ENCODE data around the gene CFHR5. TPM values are rescaled to one million over a fixed set of nuclear protein-coding genes. Genes with fewer than 3 reads are reported as not detected.
"Not testable (repeated sequence)": the region's sequence is repeated elsewhere in the genome, so short reads cannot be mapped to it uniquely, and the experiment has no call there.

CFHR5 gene
- not detected for total RNA-seq

DNA sequence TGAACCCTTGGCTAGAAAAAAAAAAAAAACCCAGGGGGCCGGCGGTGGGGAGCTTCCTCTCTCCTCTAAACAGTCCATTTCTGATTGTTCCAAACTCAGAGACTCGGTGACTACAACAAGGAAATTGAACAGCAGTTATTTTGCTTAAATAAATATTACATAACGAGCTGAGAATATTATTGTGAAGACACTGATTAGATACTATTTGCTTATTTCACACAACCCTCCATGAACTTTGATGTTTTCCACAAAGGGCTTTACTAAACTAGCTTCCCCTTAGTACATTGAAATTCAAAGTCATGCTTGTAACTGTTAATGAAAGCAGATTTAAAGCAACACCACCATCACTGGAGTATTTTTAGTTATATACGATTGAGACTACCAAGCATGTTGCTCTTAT is at the start of gene CFHR5:
Gene CFHR5 (plus strand): TSS at position 279 of the 400 bp plus-strand sequence. CDS start 109 bp downstream, at position 388.
- H3K27me3 Mint-ChIP-seq = no peaks in the 10 kb centered on the region
- POLR2A ChIA-PET = no interaction called here

DNA sequence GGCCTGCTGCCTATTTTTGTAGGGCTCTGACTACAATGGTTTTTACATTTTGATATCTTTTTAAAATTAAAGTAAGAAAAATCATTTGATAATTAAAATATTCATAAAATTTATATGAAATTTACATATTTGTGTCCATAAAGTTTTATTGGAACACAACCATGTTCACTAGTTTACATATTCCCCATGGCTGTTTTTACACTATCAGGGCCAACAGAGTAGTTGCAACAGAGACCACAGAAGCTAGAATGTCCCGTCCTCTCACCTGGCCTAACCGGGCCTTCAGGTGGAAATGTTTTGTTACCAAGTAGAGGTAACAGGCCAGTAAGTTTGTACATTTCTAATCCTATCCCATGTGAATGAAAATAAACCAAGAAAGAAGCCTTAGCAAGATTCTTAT is 44.5 kb upstream of the CFHR5 start:
- H3K27me3 Mint-ChIP-seq; DNase-seq; H3K9me3 Mint-ChIP-seq; H3K27ac Mint-ChIP-seq; CTCF ChIA-PET; POLR2A ChIA-PET; H3K4me1 Mint-ChIP-seq; H3K36me3 Mint-ChIP-seq (ENCODE audit: low read depth); H3K4me3 Mint-ChIP-seq: not testable (repeated sequence)

More for the DNA sequence above, at the start of gene CFHR5:
- Mint-ChIP-seq H3K4me3 (no peak within 1 kb of the TSS), H3K27ac (no peak within 1 kb of the TSS), H3K36me3 (ENCODE audit: low read depth) (no peaks in the 10 kb centered on the region), H3K4me1 (no peaks in the 10 kb centered on the region), H3K9me3 (no peaks in the 10 kb centered on the region)
- no peak for DNase-seq
- CTCF ChIA-PET = no interaction called here

DNA sequence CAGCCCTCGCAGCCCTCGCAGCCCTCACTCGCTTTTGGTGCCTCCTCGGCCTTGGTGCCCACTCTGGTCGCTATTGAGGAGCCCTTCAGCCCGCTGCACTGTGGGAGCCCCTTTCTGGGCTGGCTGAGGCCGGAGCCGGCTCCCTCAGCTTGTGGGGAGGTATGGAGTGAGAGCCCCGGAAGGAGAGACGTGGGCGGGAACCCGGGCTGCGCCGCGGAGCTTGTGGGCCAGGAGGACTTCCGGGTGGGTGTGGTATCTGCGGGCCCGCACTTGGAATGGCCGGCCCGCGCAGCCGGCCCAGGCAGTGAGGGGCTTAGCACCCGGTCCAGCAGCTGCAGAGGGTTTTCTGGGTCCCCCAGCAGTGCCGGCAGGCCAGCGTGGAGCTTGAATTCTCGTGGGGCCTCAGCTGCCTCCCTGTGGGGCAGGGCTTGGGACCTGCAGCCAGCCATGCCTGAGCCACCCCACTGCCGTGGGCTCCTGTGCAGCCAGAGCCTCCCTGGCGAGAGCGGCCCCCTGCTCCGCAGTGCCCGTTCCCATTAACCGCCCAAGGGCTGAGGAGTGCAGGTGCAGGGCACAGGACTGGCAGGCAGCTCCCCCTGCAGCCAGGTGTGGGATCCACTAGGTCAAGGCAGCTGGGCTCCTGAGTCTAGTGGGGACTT is 43.7 kb upstream of the CFHR5 start:
- H3K27ac Mint-ChIP-seq = no peak overlapping the region
- DNase-seq = no peak
- H3K4me1 Mint-ChIP-seq = no peaks in the 10 kb centered on the region
- POLR2A ChIA-PET = no interaction called here
- H3K27me3 Mint-ChIP-seq = no peaks in the 10 kb centered on the region
- CTCF ChIA-PET = no interaction called here
- no peaks in the 10 kb centered on the region for H3K36me3 Mint-ChIP-seq (ENCODE audit: low read depth)
- H3K4me3 Mint-ChIP-seq = no peak overlapping the region
- no peaks in the 10 kb centered on the region for H3K9me3 Mint-ChIP-seq

DNA sequence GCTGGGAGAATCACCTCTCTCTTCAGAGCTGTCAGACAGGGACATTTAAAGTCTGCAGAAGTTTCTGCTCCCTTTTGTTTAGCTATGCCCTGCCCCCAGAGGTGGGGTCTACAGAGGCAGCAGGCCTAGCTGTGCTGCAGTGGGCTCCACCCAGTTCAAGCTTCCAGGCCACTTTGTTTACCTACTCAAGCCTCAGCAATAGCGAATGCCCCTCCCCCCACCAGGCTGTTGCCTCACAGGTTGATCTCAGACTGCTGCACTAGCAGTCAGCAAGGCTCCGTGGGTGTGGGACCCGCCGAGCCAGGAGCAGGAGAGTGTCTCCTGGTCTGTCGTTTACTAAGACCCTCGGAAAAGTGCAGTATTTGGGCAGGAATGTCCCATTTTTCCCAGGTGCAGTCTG is 35.9 kb upstream of the CFHR5 start:
- H3K9me3 Mint-ChIP-seq; POLR2A ChIA-PET; H3K27me3 Mint-ChIP-seq; DNase-seq; H3K27ac Mint-ChIP-seq; H3K36me3 Mint-ChIP-seq (ENCODE audit: low read depth); H3K4me3 Mint-ChIP-seq; CTCF ChIA-PET; H3K4me1 Mint-ChIP-seq: not testable (repeated sequence)

DNA sequence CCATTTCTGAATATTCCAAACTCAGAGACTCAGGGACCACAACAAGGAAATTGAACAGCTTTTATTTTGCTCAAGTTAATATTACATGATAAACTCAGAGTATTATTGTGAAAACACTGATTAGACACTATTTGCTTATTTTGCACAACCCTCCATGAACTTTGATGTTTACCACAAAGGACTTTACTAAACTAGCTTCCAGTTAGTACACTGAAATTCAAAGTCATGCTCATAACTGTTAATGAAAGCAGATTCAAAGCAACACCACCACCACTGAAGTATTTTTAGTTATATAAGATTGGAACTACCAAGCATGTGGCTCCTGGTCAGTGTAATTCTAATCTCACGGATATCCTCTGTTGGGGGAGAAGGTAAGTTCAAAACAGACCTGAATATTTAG is 33.8 kb upstream of the CFHR5 start, which contains the start of gene CFHR2:
Gene CFHR2 (plus strand): TSS at position 171 of the 400 bp plus-strand sequence. CDS start 143 bp downstream, at position 314.
- DNase-seq; H3K36me3 Mint-ChIP-seq (ENCODE audit: low read depth); H3K4me1 Mint-ChIP-seq; H3K9me3 Mint-ChIP-seq; H3K27ac Mint-ChIP-seq; POLR2A ChIA-PET; H3K27me3 Mint-ChIP-seq; CTCF ChIA-PET; H3K4me3 Mint-ChIP-seq: not testable (repeated sequence)

DNA sequence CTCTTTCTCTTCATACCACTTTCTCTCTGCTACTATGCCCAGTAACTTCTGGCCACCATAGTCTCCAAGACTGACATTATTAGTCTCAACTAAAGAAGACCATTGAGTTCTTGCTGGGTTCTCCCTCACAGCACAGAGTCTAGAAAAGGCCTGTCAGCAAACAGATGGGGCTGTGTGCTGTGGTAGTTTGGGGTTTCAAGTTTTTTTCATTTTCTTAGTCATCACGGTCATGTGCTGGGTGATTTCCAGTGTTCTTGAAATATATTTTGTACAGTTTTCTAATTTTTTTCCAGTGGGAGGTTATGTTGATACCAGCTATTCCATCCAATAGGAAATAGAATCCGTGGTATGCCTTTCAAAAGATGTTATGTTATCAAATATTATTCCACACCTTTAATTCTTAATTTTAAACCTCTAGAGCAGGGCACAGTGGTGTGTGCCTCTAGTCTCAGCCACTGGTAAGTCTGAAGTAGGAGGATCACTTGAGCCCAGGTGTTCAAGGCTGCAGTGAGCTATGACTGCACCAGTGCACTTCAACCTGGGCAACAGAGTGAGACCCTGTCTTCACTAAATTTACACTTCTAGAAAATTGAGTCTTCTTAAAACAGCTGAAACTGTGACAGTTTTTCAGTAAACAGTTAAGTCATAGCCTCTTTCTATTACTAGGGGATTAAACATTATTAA is 25.5 kb upstream of the CFHR5 start:
- ChIA-PET CTCF (interaction anchor here (0.5 kb wide), 1 partner anchor 206 kb away, joined by 3 read pairs; no protein-coding TSS in a partner anchor), POLR2A (no interaction called here)
- no peak overlapping the region for H3K4me3 Mint-ChIP-seq
- no peaks in the 10 kb centered on the region for H3K4me1 Mint-ChIP-seq
- no peak for DNase-seq
- H3K27me3 Mint-ChIP-seq = no peaks in the 10 kb centered on the region
- no peaks in the 10 kb centered on the region for H3K9me3 Mint-ChIP-seq
- H3K36me3 Mint-ChIP-seq (ENCODE audit: low read depth) = no peaks in the 10 kb centered on the region
- no peak overlapping the region for H3K27ac Mint-ChIP-seq

DNA sequence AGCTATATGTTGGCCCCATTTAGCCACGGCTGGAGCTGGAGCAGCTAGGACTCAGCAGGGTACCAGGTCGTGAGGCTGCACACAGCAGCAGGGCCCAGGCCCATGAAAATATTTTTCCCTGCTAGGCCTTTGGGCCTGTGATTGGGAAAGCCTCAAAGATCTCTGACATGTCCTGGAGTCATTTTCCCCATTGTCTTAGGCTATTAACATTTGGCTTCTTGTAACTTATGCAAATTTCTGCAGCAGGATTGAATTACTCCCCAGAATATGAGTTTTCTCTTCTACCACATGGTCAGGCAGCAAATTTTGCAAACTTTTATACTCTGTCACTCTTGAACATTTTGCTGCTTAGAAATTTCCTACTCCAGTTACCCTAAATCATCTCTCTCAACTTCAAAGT is 22.6 kb upstream of the CFHR5 start:
- H3K27me3 Mint-ChIP-seq = no peaks in the 10 kb centered on the region
- no peaks in the 10 kb centered on the region for H3K4me1 Mint-ChIP-seq
- DNase-seq = no peak
- no peaks in the 10 kb centered on the region for H3K9me3 Mint-ChIP-seq
- H3K4me3 Mint-ChIP-seq = no peak overlapping the region
- no peaks in the 10 kb centered on the region for H3K36me3 Mint-ChIP-seq (ENCODE audit: low read depth)
- POLR2A ChIA-PET = no interaction called here
- CTCF ChIA-PET = no interaction called here
- H3K27ac Mint-ChIP-seq = no peak overlapping the region

DNA sequence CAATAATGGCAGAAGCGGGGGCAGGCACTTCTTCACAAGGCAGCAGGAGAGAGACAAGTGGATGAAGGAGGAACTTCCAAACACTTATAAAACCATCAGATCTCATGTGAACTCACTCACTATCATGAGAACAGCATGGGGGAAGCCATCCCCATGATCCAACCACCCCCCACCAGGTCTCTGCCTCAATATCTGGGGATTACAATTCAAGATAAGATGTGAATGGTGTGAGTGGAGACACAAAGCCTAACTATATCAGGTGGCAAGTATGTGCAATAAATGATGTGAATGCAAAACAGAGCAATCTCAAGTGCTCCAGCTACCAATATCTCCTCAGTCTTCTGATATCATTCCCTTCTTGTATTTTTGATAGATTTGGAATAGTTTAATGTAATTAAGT is 21.4 kb upstream of the CFHR5 start:
- CTCF ChIA-PET = no interaction called here
- H3K4me3 Mint-ChIP-seq = no peak overlapping the region
- no peak for DNase-seq
- POLR2A ChIA-PET = no interaction called here
- H3K9me3 Mint-ChIP-seq = no peaks in the 10 kb centered on the region
- H3K4me1 Mint-ChIP-seq = no peaks in the 10 kb centered on the region
- H3K27me3 Mint-ChIP-seq = peaks cover 1% of the 10 kb centered on the region
- H3K27ac Mint-ChIP-seq = no peak overlapping the region
- H3K36me3 Mint-ChIP-seq (ENCODE audit: low read depth) = no peaks in the 10 kb centered on the region

DNA sequence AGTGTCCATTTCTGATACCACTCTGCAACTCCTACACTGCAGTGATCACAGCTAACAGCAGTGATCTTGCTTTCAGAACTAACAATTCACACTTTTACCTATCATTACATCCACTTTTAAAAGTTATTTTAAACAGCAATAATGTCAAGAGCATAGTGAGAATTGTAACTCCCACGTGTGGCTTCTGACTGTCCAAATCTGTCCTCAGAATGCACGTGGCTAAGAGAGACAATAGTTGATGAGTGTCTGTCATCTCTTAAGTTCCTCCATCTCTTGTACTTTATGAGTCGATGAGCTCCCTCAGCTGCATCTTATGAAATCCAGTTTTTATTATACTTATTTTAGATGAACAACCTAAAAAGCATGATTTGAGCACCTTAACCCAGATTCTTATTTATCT is 16.5 kb upstream of the CFHR5 start:
- Mint-ChIP-seq H3K36me3 (ENCODE audit: low read depth) (no peaks in the 10 kb centered on the region), H3K4me3 (no peak overlapping the region), H3K9me3 (no peaks in the 10 kb centered on the region), H3K4me1 (no peaks in the 10 kb centered on the region), H3K27me3 (peaks cover 1% of the 10 kb centered on the region), H3K27ac (no peak overlapping the region)
- ChIA-PET CTCF (no interaction called here), POLR2A (no interaction called here)
- no peak for DNase-seq

DNA sequence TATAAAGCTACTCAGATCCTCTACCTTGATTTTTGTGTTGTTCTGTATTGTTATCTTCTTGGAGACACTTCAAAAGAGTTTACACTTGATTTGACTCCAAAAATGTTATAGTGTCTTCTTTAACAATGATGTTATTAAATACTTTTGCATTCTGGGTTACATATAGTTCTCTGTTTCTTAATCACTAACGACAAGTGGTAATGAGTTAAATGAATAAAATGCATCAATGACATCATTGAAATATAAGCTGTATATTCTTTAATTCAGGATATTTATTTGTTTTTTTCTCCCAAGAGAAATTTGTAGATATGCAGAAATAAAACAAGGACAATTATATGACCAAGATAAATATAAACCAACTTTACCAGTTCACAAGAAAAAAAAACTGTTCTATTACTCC is 7.2 kb upstream of the CFHR5 start:
- no peaks in the 10 kb centered on the region for H3K36me3 Mint-ChIP-seq (ENCODE audit: low read depth)
- no peak for DNase-seq
- H3K4me1 Mint-ChIP-seq = no peaks in the 10 kb centered on the region
- H3K4me3 Mint-ChIP-seq = no peak overlapping the region
- no peaks in the 10 kb centered on the region for H3K27me3 Mint-ChIP-seq
- ChIA-PET POLR2A (no interaction called here), CTCF (interaction anchor here (1.1 kb wide), 1 partner anchor 63 kb away, joined by 3 read pairs; no protein-coding TSS in a partner anchor)
- H3K9me3 Mint-ChIP-seq = no peaks in the 10 kb centered on the region
- no peak overlapping the region for H3K27ac Mint-ChIP-seq

DNA sequence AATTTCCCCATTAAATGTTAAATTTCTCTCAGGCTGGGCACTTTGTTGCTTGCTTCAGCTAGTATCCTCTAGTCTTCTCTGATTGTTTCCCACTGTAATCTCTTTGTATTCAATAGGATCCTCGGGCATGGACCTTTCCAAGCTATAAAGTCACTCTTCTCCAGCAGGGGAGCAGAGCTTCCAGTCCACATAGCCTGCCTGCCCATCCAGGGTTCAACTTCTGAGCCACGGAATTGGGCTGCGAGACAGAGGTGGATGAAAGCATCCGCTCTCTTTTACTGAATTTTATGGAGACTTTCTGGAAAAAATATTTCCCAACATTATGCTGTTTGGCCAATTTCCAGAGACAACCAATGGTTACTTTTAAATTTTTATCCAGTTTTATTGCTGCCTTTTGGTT is 1.1 kb upstream of the CFHR5 start:
- no peak overlapping the region for H3K27ac Mint-ChIP-seq
- ChIA-PET CTCF (interaction anchor here (0.6 kb wide), 1 partner anchor 94 kb away, joined by 3 read pairs; no protein-coding TSS in a partner anchor), POLR2A (no interaction called here)
- no peaks in the 10 kb centered on the region for H3K27me3 Mint-ChIP-seq
- DNase-seq = no peak
- no peaks in the 10 kb centered on the region for H3K9me3 Mint-ChIP-seq
- H3K36me3 Mint-ChIP-seq (ENCODE audit: low read depth) = no peaks in the 10 kb centered on the region
- H3K4me1 Mint-ChIP-seq = no peaks in the 10 kb centered on the region
- no peak overlapping the region for H3K4me3 Mint-ChIP-seq

DNA sequence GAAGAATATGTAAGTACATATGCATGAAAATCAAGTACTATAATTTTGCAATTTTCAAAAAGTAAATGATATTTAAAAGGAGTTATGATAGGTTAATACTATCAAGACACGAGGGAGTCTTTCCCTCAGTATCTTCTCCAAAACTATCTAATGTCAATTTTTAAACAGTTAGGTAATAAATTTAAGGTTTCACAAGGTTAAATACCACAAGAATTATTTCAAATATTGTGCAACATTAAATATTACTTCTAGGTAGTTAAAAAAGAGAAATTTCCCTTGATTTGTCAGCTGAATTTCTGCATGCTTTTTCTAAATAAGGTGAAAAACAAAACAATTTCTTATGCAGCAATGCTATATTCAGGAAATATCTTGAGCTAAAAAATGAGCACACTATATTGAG is 3.5 kb downstream of the CFHR5 start:
- H3K27me3 Mint-ChIP-seq = no peaks in the 10 kb centered on the region
- no peak overlapping the region for H3K4me3 Mint-ChIP-seq
- ChIA-PET CTCF (no interaction called here), POLR2A (no interaction called here)
- H3K36me3 Mint-ChIP-seq (ENCODE audit: low read depth) = no peaks in the 10 kb centered on the region
- no peaks in the 10 kb centered on the region for H3K9me3 Mint-ChIP-seq
- H3K27ac Mint-ChIP-seq = no peak overlapping the region
- no peak for DNase-seq
- H3K4me1 Mint-ChIP-seq = no peaks in the 10 kb centered on the region

DNA sequence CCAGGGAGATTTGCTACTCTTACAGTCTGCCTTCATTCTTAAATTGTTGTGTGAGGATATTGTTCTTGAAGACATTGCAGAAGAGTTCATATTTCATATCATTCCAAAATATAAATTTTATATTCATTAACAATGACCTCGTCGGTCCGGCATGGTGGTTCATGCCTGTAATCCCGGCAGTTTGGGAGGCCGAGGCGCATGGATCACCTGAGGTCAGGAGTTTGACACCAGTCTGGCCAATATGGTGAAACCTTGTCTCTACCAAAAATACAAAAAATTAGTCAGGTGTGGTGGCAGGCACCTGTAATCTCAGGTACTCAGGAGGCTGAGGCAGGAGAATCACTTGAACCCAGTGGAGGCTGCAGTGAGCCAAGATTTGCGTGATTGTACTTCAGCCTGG is 4.9 kb downstream of the CFHR5 start:
- DNase-seq; H3K9me3 Mint-ChIP-seq; CTCF ChIA-PET; H3K4me1 Mint-ChIP-seq; H3K36me3 Mint-ChIP-seq (ENCODE audit: low read depth); H3K4me3 Mint-ChIP-seq; H3K27me3 Mint-ChIP-seq; H3K27ac Mint-ChIP-seq; POLR2A ChIA-PET: not testable (repeated sequence)
